GM12801 (cell line): ENCODE results near the gene MNT.

ENCODE experiments used
- CTCF ChIP-seq: IDR thresholded peaks from one replicate; pipeline ENCODE4 v1.5.1; 2011; ENCODE audit warnings: control low read depth; ENCODE audit not compliant: insufficient read length; ENCODE audit errors: extremely low read depth

MNT gene

GRCh38 chr17:2397247-2398171 is 3.4 kb downstream of the MNT start:
- no peak for TF ChIP-seq CTCF

GRCh38 chr17:2396568-2397246 is 4.2 kb downstream of the MNT start:
- TF ChIP-seq CTCF = no peak

GRCh38 chr17:2396192-2396567 is 4.7 kb downstream of the MNT start:
- TF ChIP-seq CTCF = no peak

- no peak for TF ChIP-seq CTCF
These were observed 5.3 kb downstream of the MNT start for GRCh38 chr17:2395258-2396181.

GRCh38 chr17:2394775-2395201 is 6.1 kb downstream of the MNT start:
- TF ChIP-seq CTCF = no peak

GRCh38 chr17:2393954-2394749 is 6.7 kb downstream of the MNT start:
- no peak for TF ChIP-seq CTCF
